Limb (tissue), 2 donors: ENCODE measurements around the gene F2RL3.
"Not testable (repeated sequence)": the region's sequence is repeated elsewhere in the genome, so short reads cannot be mapped to it uniquely, and the experiment has no call there.

Experiments used
- DNase-seq, 2 donors: peaks; one replicate each; pipeline ENCODE4 v3.0.0-alpha.2; 2016; ENCODE audit errors: extremely low spot score in 2 of 2

The F2RL3 gene

DNA sequence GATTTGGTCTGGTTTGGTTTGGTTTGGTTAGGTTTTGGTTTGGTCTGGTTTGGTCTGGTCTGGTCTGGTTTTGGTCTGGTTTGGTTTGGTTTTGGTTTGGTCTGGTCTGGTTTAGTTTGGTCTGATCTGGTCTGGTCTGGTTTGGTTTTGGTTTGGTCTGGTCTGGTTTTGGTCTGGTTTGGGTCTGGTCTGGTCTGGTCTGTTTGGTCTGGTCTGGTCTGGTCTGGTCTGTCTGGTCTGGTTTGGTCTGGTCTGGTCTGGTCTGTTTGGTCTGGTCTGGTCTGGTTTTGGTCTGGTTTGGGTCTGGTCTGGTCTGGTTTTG lies 13.9 kb upstream of the F2RL3 start:
- not testable (repeated sequence) for DNase-seq

- no peak for DNase-seq
Measured at GRCh38 chr19:16875584-16876555, 12.9 kb upstream of the F2RL3 start.

DNA sequence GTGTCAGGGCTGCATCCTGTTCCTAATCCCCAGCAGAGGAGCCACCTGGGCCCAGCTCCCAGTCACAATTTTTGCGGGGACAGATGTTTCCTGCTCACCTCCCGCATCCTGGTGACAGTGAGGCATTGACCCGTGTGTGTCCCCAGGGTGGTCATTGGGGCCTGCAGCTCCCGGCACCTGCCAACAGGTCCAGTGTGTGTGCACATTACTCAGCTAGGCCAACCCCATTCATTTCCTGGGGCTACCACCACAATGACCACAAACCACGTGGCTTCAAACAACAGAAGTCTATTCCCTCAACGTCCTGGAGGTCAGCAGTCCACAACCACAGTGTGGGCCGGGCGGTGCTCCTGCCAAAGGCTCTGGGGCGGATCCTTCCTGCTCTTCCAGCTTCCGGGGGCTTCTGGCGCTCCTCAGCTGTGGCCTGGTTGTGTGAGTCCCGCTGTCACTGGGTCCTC lies 11.9 kb upstream of the F2RL3 start:
- no peak for DNase-seq

GRCh38 chr19:16877581-16877980 lies 11.2 kb upstream of the F2RL3 start:
- no peak for DNase-seq

- no peak for DNase-seq
Measured at GRCh38 chr19:16878181-16878965, 10.4 kb upstream of the F2RL3 start.

DNA sequence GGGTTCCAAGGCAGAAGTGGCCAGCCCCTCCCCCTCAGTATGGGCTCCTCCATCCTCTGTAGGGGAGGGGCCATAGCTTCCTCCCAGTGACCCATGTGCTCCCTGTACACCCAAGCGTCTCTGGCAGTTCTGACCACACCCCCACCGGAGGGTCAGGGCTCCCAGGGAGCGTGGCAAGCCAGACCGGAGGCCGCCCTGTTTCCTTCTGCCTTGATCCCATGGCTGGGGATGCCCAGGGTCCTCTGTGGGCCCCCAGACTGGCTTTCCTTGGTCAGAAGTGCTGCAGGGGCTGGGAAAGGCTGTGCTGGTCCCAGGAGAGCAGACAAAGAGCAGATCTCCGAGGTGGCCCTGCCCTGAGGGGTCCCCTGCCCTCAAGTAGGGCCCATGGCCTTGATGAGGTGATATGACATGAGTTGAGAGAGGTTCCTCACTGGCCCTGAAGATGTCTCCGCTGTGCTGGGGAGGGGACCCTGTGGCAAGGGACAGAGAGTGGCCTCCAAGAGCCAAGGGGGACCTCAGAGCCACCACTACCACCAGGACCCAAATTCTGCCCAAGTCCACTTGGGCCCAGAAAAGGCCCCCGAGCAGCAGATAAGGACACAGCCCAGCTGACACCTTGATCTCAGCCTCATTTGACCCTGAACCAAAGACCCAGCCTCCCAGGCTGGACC lies 7.8 kb upstream of the F2RL3 start:
- no peak for DNase-seq

GRCh38 chr19:16882146-16882545 lies 6.7 kb upstream of the F2RL3 start:
- no peak for DNase-seq

DNA sequence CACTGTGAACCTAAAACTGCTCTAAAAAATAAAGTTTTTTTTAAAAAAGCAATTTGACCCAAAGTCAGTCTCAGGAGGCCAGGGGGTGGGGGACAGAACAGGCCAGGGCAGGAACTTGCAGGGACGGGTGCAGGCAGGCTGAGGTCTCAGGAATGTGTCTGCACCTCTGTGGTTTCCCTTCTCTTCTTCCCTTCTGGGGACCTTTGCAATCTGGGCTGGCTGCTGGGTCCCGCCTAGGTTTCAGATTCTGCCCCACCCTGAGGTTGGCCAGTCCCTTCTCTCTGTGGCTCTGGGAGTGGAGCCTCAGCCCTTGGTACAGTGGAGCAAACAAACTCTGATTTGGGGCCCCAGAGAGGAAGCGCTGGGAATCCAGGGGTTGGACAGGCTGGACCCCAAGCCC lies 5.3 kb upstream of the F2RL3 start:
- no peak for DNase-seq

DNA sequence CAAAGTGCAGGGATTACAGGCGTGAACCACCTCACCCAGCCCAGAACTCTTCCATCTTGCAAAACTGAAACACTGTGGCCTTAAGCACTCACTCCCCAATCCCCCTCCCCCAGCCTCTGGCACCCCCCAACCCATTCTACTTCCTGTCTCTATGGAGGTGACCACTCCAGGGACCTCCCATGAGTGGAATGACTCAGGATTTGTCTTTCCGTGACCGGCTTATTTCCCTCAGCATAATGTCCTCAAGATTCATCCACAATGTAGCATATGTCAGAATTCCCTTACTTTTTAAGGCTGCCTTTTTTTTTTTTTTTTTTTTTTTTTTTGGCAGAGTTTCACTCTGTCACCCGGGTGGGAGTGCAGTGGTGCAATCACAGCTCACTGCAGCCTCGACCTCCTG lies 3.6 kb upstream of the F2RL3 start:
- no peak for DNase-seq

DNA sequence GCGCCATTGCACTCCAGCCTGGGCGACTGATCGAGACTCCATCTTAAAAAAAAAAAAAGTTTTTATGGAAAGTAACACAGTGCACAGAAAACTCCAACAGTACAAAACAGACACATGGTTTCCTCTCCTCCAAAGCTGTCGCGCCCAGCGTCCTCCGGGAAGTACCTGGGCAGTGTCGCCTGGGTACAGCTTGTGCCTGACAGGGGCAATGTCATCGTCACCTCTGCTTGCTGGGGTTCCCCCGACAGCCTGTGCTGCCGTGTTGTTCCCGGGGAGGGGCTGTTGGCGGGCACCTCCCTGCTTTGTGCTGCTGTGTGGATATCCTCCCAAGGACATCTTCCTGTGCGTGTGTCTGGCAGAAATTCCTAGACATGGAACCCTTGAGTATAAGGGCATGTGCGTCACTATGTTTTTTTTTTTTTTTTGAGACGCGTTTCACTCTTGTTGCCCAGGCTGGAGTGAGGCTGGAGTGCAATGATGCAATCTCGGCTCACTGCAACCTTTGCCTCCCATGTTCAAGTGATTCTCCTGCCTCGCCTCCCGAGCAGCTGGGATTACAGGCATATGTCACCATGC lies 2.4 kb upstream of the F2RL3 start:
- no peak for DNase-seq

DNA sequence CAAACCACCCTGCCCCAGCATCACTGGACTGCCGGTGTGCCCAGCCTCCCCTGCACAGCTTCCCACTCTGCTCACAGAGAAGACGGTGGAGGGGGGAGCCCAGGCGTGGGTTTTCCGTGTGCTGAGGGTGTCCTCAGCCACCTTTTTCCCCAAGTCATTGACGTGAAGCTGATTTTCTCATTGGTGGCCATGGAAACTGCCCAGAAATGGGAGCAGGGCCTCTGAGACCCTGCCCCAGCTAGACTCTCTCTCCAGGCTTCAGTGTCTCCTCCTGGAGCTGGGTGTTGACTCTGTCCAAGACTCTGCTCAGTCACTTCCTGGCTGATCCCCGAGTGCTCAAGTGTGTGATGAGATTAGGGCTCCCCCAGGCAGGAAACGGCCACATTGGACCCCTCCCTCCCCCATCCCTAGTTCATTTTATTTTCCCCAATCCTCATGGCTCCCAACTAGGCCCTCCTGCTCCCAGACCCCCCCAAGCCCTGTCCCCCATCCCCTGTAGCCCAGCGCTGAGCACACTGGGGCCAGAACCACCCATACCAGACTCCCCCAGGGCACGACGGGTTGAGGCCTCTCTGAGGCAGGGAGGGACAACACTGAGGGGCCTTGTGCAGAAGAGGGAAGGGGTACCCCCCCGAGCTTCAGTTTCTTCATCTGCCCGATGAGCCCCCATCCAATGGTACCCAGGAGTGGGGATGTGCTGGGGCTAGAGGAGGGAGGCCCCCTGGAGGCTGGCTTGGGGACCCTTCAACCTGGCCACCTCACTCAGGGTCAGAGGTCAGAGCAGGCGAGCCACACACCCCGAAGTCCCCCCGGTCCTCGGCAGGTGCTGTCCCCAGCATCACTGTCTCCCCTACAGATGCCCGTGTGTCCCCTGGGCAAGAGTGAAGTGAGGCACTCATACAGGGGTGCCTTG lies 1.2 kb upstream of the F2RL3 start:
- no peak for DNase-seq

- no peak for DNase-seq
Measured at GRCh38 chr19:16889366-16889882, 625 bp downstream of the F2RL3 start.

GRCh38 chr19:16889883-16890460 lies 1.2 kb downstream of the F2RL3 start:
- no peak for DNase-seq

DNA sequence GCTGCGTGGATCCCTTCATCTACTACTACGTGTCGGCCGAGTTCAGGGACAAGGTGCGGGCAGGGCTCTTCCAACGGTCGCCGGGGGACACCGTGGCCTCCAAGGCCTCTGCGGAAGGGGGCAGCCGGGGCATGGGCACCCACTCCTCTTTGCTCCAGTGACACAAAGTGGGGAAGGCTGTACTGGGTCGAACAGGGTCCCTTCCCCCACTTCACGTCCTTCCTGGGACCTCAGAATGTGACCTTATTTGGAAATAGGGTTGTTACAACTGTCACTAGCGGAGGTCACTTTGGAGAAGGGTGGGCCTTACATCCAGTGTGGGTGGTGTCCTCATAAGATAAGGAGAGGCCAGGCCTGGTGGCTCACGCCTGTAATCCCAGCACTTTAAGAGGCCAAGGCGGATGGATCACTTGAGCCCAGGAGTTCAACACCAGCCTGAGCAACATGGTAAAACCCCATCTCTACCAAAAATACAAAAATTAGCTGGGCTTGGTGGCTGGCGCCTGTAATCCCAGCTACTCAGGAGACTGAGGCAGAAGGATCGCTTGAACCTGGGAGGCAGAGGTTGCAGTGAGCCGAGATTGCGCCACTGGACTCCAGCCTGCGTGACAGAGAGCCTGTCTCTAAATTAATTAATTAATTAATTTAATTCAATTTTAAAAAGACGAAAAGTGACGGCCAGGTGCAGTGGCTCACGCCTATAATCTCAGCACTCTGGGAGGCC lies 1.8 kb downstream of the F2RL3 start:
- DNase-seq, result no peak

GRCh38 chr19:16891696-16892382 lies 3.0 kb downstream of the F2RL3 start:
- no peak for DNase-seq

DNA sequence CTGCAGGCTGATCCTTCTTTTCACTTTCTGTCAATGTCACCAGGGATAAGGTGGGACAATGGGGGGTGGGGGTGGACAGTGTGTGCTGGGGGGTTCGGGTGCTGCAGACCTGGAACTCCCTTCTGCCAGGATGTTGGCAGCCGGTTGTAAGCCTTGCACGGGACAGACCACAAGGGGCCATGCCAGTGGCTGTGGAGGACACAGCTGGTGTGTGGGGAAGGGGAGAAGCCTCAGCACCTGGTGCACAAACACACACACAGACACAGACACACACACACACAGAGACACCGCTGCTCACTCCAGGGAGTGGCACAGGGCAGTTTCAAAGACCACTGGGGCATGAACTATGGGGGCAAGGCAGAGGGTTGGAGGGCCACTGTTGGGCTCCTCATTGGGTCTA lies 3.6 kb downstream of the F2RL3 start:
- DNase-seq, result no peak

DNA sequence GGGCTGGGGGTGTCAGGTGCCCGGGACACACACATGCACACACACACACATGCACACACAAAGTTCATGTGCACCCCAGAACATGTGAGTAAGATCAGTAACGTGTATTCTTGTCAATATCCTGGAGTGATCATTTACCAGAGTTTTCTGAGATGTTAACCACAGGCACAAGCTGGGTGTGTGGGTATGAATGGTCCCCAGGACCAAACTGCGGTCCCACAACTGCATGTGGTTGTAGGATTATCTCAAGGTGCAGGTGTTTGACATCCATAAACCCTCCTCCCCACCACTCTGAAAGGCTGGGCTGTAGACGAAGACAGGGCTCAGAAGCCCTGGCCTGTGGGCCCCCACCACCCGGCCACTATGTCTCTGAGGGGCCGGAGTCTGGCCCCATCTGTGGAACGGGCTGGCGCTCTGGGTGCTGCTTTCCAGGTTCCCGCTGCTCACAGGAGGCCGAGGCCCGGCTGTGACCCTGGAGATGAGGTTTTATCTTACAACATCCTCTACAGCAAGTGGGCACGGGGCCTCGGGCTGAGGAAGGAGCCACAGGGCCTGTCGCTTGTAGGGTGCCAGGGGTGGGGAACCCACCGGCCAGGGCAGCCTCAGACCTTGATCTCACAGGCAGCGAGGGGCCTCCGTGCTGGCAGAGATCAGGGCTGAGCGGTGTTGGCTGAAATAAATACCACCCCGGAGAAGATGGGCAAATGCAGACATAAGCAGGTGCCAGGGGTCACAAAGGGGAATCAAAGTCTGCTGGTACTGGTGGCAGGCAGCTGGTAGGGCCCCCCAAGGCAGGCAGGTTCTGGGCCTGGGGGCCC lies 4.3 kb downstream of the F2RL3 start:
- DNase-seq, result no peak

DNA sequence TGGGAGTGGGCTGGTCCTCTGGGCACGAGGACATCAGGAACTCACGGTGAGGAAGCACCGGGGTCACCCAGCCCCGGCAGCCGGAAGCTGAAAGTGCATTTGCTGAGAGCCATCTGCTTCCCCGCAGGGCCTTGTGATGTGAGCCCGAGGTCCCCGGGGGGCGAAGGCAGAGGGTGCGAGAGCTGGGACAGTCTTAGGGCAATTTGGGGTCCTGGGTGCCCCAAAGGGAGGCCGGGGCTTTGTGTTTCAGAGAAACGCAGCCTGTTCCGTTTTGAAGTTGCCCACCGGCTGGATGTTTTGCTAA lies 4.8 kb downstream of the F2RL3 start:
- no peak for DNase-seq
